SK-N-SH treated with all-trans-retinoic acid at 6 μM for 48 hours (cell line): Measurements from ENCODE around the gene ADAMTS6.

Experiments used
- ATAC-seq: fragments of 200-7000 bp; cut with Tn5 transposase; 3 replicates; pipeline ENCODE4 v1.9.1; 2020; ENCODE audit warnings: mild to moderate bottlenecking, moderate library complexity
- ARNTL ChIP-seq: fragments of 450-650 bp; formaldehyde crosslinking; IDR thresholded peaks from 2 replicates; pipeline ENCODE4 v1.5.0; 2020; ENCODE audit warnings: low read depth, mild to moderate bottlenecking, moderate library complexity, borderline replicate concordance
- BACH2 ChIP-seq: fragments of 250-450 bp; sonication (Bioruptor Pico); IDR thresholded peaks from 2 replicates; pipeline ENCODE4 v1.9.0; 2021; ENCODE audit warnings: mild to moderate bottlenecking, borderline replicate concordance
- CSDC2 ChIP-seq: fragments of 250-450 bp; sonication (Bioruptor Pico); IDR thresholded peaks from 2 replicates; pipeline ENCODE4 v1.5.0; 2020; ENCODE audit warnings: mild to moderate bottlenecking, moderate library complexity
- CSRNP3 ChIP-seq: fragments of 250-450 bp; sonication (Bioruptor Pico); IDR thresholded peaks from 2 replicates; pipeline ENCODE4 v1.5.1; 2021; ENCODE audit warnings: mild to moderate bottlenecking, moderate library complexity
- ESRRG ChIP-seq: fragments of 250-450 bp; sonication (Bioruptor Pico); IDR thresholded peaks from 2 replicates; pipeline ENCODE4 v1.6.1; 2021; ENCODE audit warnings: mild to moderate bottlenecking
- GLIS3 ChIP-seq: fragments of 250-450 bp; sonication (Bioruptor Pico); IDR thresholded peaks from 2 replicates; pipeline ENCODE4 v1.5.0; 2020; ENCODE audit warnings: mild to moderate bottlenecking, moderate library complexity
- ISL1 ChIP-seq: fragments of 250-450 bp; sonication (Bioruptor Pico); IDR thresholded peaks from 2 replicates; pipeline ENCODE4 v2.1.2; 2022; ENCODE audit warnings: mild to moderate bottlenecking, moderate library complexity
- OSR1 ChIP-seq: fragments of 250-450 bp; sonication (Bioruptor Pico); IDR thresholded peaks from 2 replicates; pipeline ENCODE4 v1.8.0; 2022; ENCODE audit warnings: moderate library complexity, mild to moderate bottlenecking, inconsistent platforms
- PATZ1 ChIP-seq: fragments of 250-450 bp; sonication (Bioruptor Pico); IDR thresholded peaks from 2 replicates; pipeline ENCODE4 v1.8.0; 2020; ENCODE audit warnings: mild to moderate bottlenecking, moderate library complexity, borderline replicate concordance
- POU6F1 ChIP-seq: fragments of 250-450 bp; sonication (Bioruptor Pico); IDR thresholded peaks from 2 replicates; pipeline ENCODE4 v1.8.0; 2021; ENCODE audit warnings: low read depth, mild to moderate bottlenecking, moderate library complexity, borderline replicate concordance
- PPARA ChIP-seq: fragments of 250-450 bp; sonication (Bioruptor Pico); IDR thresholded peaks from 2 replicates; pipeline ENCODE4 v1.5.0; 2020; ENCODE audit warnings: mild to moderate bottlenecking, borderline replicate concordance
- RARB ChIP-seq: fragments of 250-450 bp; sonication (Bioruptor Pico); IDR thresholded peaks from 2 replicates; pipeline ENCODE4 v1.8.0; 2021; ENCODE audit warnings: mild to moderate bottlenecking, moderate library complexity
- SNAI2 ChIP-seq: fragments of 250-450 bp; sonication (Bioruptor Pico); IDR thresholded peaks from 2 replicates; pipeline ENCODE4 v1.5.0; 2020; ENCODE audit warnings: mild to moderate bottlenecking, moderate library complexity
- TCF4 ChIP-seq: fragments of 250-450 bp; sonication (Bioruptor Pico); IDR thresholded peaks from 2 replicates; pipeline ENCODE4 v1.8.0; 2021; ENCODE audit warnings: mild to moderate bottlenecking, moderate library complexity, borderline replicate concordance
- TOX ChIP-seq: fragments of 250-450 bp; sonication (Bioruptor Pico); IDR thresholded peaks from 2 replicates; pipeline ENCODE4 v1.8.0; 2021; ENCODE audit warnings: mild to moderate bottlenecking, moderate library complexity, borderline replicate concordance
- TSHZ2 ChIP-seq: fragments of 250-450 bp; sonication (Bioruptor Pico); IDR thresholded peaks from 2 replicates; pipeline ENCODE4 v1.5.0; 2020; ENCODE audit warnings: mild to moderate bottlenecking, moderate library complexity
- ZC3H10 ChIP-seq: fragments of 250-450 bp; sonication (Bioruptor Pico); IDR thresholded peaks from 2 replicates; pipeline ENCODE4 v1.5.1; 2021; ENCODE audit warnings: mild to moderate bottlenecking, moderate library complexity
- ZFP3 ChIP-seq: fragments of 250-450 bp; sonication (Bioruptor Pico); IDR thresholded peaks from 2 replicates; pipeline ENCODE4 v1.5.0; 2020; ENCODE audit warnings: mild to moderate bottlenecking, moderate library complexity
- ZFP30 ChIP-seq: fragments of 450-650 bp; formaldehyde crosslinking; IDR thresholded peaks from 2 replicates; pipeline ENCODE4 v1.5.0; 2022; ENCODE audit warnings: mild to moderate bottlenecking, moderate library complexity
- ZNF565 ChIP-seq: fragments of 450-650 bp; formaldehyde crosslinking; conservative IDR thresholded peaks from 2 replicates; pipeline ENCODE4 v1.5.0; 2020; ENCODE audit warnings: low read depth, mild to moderate bottlenecking, moderate library complexity
- ZNF70 ChIP-seq: fragments of 450-650 bp; formaldehyde crosslinking; IDR thresholded peaks from 2 replicates; pipeline ENCODE4 v1.5.0; 2020; ENCODE audit warnings: mild to moderate bottlenecking, moderate library complexity
- ZNF8 ChIP-seq: fragments of 450-650 bp; formaldehyde crosslinking; IDR thresholded peaks from 2 replicates; pipeline ENCODE4 v1.5.0; 2020; ENCODE audit warnings: mild to moderate bottlenecking, moderate library complexity

The ADAMTS6 gene

GRCh38 chr5:65481171-65481581 is 544 bp downstream of the ADAMTS6 start:
- TF ChIP-seq ZNF565 (no peak), ZFP30 (CRISPR knock-in tag) (no peak), PATZ1 (no peak), ZNF70 (no peak), GLIS3 (CRISPR knock-in tag) (no peak), RARB (CRISPR knock-in tag) (no peak), OSR1 (CRISPR knock-in tag) (no peak), ESRRG (CRISPR knock-in tag) (no peak), ZFP3 (no peak), TCF4 (CRISPR knock-in tag) (no peak), ZC3H10 (CRISPR knock-in tag) (no peak), TSHZ2 (no peak), ISL1 (CRISPR knock-in tag) (no peak)
- TF ChIP-seq, all 23 proteins: peak for 0
- ATAC-seq: peak; percentile 34

GRCh38 chr5:65480306-65480865 is 1.3 kb downstream of the ADAMTS6 start:
- peak; percentile 41 for ATAC-seq
- TF ChIP-seq ZNF8 (CRISPR knock-in tag) (no peak), ZC3H10 (CRISPR knock-in tag) (no peak), SNAI2 (CRISPR knock-in tag) (no peak), ISL1 (CRISPR knock-in tag) (no peak)

GRCh38 chr5:65479527-65479926 is 2.2 kb downstream of the ADAMTS6 start:
- ATAC-seq: no peak
- TF ChIP-seq TCF4 (CRISPR knock-in tag): no peak
- no peak for TF ChIP-seq RARB (CRISPR knock-in tag)
- no peak for TF ChIP-seq PPARA (CRISPR knock-in tag)
- TF ChIP-seq ISL1 (CRISPR knock-in tag): no peak
- no peak for TF ChIP-seq SNAI2 (CRISPR knock-in tag)
- TF ChIP-seq GLIS3 (CRISPR knock-in tag): no peak
- no peak for TF ChIP-seq PATZ1
- TF ChIP-seq ARNTL (CRISPR knock-in tag): no peak
- no peak for TF ChIP-seq ESRRG (CRISPR knock-in tag)
- no peak for TF ChIP-seq TOX (CRISPR knock-in tag)
- no peak for TF ChIP-seq POU6F1 (CRISPR knock-in tag)
- TF ChIP-seq ZNF8 (CRISPR knock-in tag): no peak
- no peak for TF ChIP-seq BACH2 (CRISPR knock-in tag)
- no peak for TF ChIP-seq ZNF70
- no peak for TF ChIP-seq CSDC2 (CRISPR knock-in tag)
- TF ChIP-seq OSR1 (CRISPR knock-in tag): no peak

- TF ChIP-seq TOX (CRISPR knock-in tag) (no peak), CSRNP3 (CRISPR knock-in tag) (no peak), OSR1 (CRISPR knock-in tag) (no peak), ZNF70 (no peak)
Measured at GRCh38 chr5:65478336-65478735, 3.4 kb downstream of the ADAMTS6 start.

More at GRCh38 chr5:65478336-65478735, 3.4 kb downstream of the ADAMTS6 start:
- ATAC-seq: no peak
